ENCODE data around the gene SLC35E3.
"Not testable (repeated sequence)": the region's sequence is repeated elsewhere in the genome, so short reads cannot be mapped to it uniquely, and the experiment has no call there.

Gene SLC35E3

DNA sequence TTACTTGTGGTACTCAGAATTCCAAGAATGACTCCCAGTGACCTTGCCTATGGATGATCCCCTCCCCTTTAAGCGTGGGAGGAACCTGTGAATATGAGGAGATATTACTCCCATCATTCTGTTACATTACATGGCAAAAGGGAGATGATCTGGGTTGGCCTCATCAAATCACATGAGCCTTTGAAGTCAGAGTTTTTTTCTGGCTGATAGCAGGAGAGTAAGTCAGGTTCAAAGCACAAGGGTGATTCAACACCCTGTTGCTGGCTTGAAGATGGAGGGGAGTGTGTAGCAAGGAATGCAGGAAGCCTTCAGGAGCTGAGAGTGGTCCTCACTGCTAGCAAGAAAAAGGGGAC is 52.9 kb downstream of the SLC35E3 start:
- no peak for DNase-seq

GRCh38 chr12:68800294-68800693 is 54.3 kb downstream of the SLC35E3 start:
- DNase-seq = peak; percentile 79

DNA sequence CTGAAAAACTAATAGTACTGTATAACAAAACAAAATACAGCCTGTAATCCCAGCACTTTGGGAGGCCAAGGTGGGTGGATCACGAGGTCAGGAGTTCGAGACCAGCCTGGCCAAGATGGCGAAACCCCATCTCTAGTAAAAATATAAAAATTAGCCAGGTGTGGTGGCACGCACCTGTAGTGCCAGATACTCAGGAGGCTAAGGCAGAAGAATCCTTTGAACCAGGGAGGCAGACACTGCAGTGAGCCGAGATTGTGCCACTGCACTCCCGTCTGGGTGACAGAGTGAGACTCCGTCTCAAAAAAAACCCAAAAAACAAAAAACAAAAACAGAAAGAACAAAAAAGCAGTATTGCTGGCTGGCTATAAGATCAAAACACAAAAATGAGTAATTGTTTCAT is 55.1 kb downstream of the SLC35E3 start:
- DNase-seq = not testable (repeated sequence)

- not testable (repeated sequence) for DNase-seq
These were observed 56.4 kb downstream of the SLC35E3 start for GRCh38 chr12:68802372-68802745.

GRCh38 chr12:68802911-68803651 is 57.1 kb downstream of the SLC35E3 start:
- not testable (repeated sequence) for DNase-seq

DNA sequence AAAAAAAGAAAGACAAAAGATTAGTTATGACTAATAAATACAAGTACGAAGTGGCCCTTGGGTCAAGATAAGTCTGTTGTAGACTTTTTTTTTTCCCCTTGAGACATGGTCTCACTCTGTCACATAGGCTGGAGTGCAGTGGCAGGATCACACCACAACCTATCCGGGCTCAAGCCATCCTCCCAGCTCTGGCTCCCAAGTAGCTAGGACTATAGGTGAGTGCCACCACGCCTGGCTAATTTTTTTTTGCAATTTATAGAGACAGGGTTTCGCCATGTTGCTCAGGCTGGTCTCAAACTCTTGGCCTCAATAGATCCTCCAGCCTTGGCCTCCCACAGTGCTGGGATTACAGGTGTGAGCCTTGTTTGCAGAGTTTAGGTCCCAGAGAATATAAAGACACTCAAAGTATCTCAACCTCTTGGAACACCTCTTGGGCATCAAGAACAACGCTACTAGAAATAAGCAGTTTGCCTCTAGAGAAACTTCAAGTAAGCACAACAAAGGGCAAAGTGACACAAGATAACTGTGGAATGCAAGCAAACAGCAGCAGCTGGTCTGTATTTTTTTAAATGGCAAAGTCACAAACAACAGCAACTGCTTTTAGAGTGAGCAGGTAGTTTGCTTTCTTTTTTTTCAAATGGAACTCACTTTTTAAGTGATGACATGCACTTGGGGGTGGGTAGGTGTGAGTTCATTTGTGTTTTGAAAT is 58.1 kb downstream of the SLC35E3 start:
- no peak for DNase-seq

DNA sequence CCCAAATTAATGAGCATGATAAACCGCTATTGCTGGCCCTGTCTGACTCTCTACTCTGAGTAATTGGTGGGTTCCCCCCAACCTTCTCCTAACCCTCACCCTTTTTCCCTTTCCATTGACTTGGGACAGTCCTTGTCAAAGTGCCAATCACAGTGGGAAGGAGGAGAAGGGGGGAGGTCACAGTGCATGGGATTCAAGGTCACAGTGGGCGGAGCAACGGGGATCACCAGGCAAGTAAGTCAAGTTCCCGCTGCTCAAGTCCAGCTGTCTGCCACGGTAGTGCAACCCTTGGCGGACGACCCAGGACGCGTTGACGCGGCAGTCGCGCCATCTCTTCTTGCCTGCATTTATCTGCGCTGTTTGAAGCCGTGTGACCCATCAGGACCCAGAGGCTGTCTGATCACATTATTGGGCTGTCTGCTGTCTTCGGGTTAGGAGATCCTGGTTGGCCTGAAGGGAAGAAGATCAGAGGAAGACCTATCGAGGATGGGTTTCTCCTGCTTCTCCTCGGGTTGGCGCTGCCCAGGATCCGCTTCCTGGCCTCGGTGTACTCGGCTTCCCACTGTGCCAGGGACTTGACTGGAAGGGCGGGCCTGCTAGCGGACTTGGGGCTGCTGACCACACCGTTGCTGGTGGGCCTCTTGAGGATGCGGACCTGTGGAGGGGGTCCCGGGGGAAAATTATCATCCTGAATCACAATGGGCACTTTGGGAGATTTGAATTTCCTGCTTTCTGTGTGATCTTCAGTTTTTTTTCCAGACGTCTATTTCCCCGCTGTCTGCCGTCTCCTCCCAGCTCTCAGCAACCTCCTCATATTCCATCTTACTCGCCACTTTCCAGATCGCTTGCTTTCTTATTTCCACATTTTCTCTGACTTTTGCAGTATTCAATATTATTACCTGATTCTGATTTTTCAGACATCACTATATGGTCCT is 58.9 kb downstream of the SLC35E3 start:
- peak; percentile 14 for DNase-seq

DNA sequence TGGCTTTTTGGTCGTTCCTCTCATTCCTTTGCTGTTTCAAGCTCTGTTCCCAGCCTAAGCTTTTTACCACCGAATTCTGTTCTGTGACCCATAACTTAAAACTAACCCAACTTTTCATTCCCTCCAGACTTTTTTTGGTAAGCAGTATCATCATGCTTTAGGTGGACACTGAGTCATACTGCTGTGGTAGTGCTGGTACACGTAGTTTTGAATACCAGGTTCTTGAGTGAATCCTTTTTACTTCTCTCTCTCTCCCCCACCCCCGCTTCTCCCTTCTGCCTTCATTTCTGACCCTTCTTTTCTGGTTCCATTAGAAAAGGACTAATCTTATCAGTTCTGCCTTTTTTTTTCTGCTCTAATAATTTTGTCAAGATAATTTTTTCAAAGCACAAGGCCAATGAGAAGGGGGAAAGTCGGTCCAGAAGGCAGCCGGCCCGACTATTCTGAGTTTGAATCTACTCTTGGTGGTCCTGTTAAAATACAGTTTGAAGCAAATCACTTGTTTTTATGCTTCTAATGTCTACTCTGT is 59.7 kb downstream of the SLC35E3 start:
- DNase-seq = no peak

- no peak for DNase-seq
These were observed 60.7 kb downstream of the SLC35E3 start for GRCh38 chr12:68806488-68807237.

- DNase-seq = not testable (repeated sequence)
These were observed 61.2 kb downstream of the SLC35E3 start for GRCh38 chr12:68807274-68807575.

- peak; percentile 98 for DNase-seq
These were observed 61.8 kb downstream of the SLC35E3 start, which contains the start of gene MDM2 for GRCh38 chr12:68807576-68808387. TSS of gene MDM2 (plus strand) at chr12:68808177. CDS start at chr12:68808478, 301 bp downstream.

GRCh38 chr12:68808388-68809189 is 62.6 kb downstream of the SLC35E3 start:
- DNase-seq = peak; percentile 98

- no peak for DNase-seq
These were observed 63.4 kb downstream of the SLC35E3 start for GRCh38 chr12:68809190-68810026.

- not testable (repeated sequence) for DNase-seq
These were observed 64.0 kb downstream of the SLC35E3 start for GRCh38 chr12:68810027-68810389.

- DNase-seq = not testable (repeated sequence)
These were observed 65.6 kb downstream of the SLC35E3 start for GRCh38 chr12:68811573-68811972.

DNA sequence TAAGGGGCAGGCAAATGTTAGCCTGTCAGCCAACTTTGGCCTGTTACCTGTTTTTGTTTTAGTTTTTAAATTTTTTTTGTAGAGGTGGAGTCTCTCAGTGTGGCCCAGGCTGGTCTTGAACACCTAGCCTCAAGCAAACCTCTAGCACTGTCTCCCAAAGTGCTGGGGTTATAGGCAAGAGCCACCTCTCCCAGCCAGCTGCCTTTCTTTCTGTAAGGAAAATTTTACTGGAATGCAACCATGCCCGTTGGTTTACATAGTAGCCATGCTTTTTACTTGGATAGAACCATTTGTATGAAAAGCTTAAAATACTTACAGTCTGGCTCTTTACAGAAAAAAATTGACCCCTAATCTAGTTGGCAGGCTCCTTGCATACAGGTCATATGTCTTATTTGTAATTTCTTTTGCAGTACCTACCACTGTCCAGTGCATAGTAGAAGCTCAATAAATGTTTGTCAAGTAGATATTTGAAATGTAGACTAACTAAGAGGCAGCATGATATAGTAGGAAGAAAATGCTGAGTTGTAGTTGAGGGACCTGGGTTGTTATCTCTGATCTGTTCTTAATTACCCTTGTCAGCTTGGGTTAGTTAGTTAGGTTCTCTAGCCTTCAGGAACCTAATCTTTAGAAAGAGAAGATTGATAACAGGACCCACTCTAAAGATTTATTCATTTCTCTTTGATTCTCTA is 66.7 kb downstream of the SLC35E3 start:
- no peak for DNase-seq

- no peak for DNase-seq
These were observed 67.2 kb downstream of the SLC35E3 start for GRCh38 chr12:68813242-68813593.

DNA sequence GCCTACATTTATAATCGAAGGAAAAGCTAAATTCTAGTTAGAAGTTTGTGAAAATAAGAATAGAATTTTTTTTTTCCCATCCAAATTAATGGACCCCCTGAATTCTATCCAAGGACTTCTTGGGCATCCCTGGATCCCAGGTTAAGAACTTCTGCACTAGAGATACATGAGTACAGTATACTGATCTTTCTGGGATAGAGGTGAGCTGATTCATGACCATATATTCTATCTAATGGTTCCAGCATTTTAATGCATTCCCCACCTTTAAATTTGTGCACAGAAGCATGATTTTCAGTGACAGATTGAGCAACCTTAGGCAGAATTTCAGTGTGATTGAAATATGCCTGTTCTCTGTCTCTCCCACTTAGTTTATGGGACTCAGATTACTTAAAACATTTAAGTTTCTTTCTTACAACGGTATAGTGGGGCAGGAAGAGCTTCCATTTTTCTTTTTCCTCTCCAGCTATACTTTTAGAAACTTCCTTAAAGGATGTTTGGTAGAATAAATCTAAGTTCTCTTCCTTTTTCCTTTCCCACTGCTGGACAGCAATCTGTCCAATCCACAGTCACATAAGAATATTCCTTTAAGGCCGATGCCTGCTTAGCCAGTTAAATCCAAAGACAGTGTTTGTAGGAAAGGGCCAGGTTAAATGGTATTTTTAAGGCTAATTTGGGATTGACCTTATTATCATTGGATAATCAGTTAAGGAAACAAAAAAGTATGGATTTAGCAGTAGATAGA is 68.7 kb downstream of the SLC35E3 start:
- DNase-seq = no peak

All from DMS53 (cell line).